ENCODE data around the gene RPS17. TPM values are rescaled to one million over a fixed set of nuclear protein-coding genes. Genes with fewer than 3 reads are reported as not detected.

RPS17 gene
- 1,000 to 10,000 TPM; 1,530 to 3,175 (median 2,057) TPM for total RNA-seq

DNA sequence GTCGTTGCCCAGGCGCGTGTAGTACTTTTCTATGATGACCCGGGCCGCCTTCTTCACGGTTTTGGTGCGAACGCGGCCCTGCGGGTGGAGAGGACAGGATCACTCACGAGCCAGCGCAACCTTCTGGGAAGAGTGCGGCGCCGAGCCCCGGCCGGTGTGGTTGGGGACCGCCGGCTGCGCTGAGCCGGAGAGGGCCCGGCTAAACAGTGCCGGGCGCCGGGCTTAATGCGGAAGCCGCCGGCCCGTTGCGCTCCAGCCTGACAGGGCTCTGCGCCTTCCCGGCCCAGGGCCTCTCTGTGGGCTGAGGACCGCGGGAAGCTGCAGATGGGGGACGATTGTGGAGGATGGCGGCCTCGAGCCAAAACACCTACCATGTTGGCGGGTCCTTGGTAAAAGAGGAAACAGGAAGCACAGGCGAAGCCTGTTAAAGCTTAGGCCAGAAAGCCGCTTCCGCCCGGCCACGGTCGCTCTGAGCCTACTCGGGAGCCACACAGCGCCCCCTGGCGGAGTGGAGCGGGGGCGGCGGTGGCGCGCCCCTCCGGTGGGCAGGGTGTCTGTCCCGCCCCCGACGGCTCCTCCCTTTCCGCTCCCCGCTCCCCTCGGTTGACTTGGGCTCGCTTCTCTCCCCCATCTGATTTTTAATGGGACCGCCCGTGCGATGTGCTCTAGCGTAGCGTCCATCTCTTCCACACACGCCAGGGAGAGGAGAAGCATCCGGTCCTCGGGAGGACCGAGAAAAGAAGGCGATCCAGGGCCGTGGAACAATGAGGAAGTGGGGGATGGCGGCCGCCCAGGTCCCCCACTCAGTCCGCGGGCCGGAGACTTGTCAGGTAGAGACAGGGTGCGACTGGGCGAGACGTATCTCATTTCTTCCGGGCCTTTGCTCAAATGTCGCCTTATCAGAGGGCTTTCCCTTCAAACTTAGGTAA, at the start of gene RPS17:
TSS of gene RPS17 (minus strand) at position 403 of the 929 bp plus-strand sequence. CDS start at position 374, 29 bp downstream.
- TF ChIP-seq, protein P1, sequence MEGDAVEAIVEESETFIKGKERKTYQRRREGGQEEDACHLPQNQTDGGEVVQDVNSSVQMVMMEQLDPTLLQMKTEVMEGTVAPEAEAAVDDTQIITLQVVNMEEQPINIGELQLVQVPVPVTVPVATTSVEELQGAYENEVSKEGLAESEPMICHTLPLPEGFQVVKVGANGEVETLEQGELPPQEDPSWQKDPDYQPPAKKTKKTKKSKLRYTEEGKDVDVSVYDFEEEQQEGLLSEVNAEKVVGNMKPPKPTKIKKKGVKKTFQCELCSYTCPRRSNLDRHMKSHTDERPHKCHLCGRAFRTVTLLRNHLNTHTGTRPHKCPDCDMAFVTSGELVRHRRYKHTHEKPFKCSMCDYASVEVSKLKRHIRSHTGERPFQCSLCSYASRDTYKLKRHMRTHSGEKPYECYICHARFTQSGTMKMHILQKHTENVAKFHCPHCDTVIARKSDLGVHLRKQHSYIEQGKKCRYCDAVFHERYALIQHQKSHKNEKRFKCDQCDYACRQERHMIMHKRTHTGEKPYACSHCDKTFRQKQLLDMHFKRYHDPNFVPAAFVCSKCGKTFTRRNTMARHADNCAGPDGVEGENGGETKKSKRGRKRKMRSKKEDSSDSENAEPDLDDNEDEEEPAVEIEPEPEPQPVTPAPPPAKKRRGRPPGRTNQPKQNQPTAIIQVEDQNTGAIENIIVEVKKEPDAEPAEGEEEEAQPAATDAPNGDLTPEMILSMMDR (IDR thresholded peaks at IDR 0.05; ENCODE audit: low read depth), result no peak

DNA sequence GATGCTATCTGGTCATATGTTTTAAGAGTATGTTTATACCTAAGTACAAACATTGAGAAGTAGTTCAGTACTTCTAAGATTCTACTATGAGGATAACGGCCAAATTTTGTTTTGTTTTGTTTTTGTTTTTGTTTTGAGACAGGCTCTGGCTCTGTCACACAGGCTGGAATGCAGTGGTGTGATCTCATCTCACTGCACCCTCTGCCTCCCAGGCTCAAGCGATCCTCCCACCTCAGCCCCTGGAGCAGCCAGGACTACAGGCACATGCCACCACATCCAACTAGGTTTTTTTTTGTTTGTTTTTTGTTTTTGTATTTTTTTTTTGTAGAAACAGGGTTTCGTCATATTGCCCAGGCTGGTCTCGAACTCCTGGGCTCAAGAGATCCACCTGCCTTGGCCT, 47.5 kb upstream of the RPS17 start:
- TF ChIP-seq, protein P1 (IDR thresholded peaks at IDR 0.05; ENCODE audit: low read depth), result no peak

DNA sequence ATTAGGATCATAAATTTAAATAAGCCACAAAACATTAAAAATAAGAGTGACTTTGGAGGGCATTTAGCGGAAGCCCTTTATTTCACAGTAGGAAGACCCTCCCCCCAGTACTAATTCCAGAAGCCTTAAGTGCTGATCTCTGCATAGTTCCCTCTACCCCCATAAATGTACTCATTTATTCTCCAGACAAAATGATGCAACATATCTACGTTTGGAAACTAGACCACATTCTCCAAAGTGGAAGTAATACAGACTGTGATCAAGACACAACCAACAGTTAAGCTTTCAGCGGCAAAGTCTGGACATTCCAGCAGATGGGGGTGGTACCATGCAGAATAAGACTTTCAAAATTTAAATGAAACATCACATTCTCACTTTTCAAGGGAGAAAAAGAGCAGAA, 44.8 kb upstream of the RPS17 start:
- TF ChIP-seq, protein P1 (IDR thresholded peaks at IDR 0.05; ENCODE audit: low read depth), result no peak

DNA sequence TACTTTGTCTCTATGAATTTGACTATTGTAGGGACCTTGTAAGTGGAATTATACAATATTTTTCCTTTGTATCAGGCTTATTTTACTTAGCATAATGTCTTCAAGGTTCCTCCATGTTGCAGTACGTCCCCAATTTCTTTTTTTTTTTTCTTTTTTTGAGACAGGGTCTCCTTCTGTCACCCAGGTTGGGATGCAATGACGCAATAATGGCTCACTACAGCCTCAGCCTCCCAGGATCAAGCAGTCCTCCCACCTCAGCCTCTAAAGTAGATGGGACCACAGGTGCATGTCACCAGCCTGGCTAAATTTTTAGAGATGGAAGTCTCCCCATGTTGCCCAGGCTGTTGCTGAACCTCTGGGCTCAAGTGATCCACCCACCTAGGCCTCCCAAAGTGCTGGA, 40.5 kb upstream of the RPS17 start:
- TF ChIP-seq, protein P1 (IDR thresholded peaks at IDR 0.05; ENCODE audit: low read depth), result no peak

- TF ChIP-seq, protein P1 (IDR thresholded peaks at IDR 0.05; ENCODE audit: low read depth), result no peak
Measured at GRCh38 chr15:82575335-82575734, 35.1 kb upstream of the RPS17 start.

DNA sequence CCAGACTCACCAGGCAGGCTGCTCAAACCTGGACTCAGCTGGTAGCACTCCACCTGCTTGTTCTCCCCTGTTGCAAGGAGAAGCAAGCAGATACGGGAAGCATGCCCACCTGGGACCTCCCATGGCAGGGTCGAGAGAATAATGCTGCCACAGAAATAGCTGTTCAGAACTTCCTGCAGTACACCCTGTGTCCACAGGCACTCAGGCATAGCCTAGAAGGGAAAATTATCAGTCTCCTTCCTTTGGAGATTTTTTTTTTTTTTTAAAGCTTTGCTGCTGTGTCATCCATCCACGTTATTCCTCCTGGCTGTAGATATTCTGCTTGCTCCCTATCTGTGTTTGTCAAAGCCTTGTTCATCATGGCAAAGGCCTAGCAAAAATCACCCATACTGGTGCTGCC, 32.7 kb upstream of the RPS17 start:
- TF ChIP-seq, protein P1 (IDR thresholded peaks at IDR 0.05; ENCODE audit: low read depth), result no peak

GRCh38 chr15:82572311-82572710, 32.1 kb upstream of the RPS17 start:
- TF ChIP-seq, protein P1 (IDR thresholded peaks at IDR 0.05; ENCODE audit: low read depth), result no peak

Measured in subcutaneous adipose tissue (tissue), 4 donors.